Fibroblast of lung (primary cell): ENCODE measurements around the gene TBC1D19.

Experiments used
- EZH2 ChIP-seq: IDR thresholded peaks from 2 replicates; pipeline ENCODE4 v1.5.1; 2012; ENCODE audit warnings: low read length, control low read depth, mild to moderate bottlenecking; ENCODE audit errors: missing control alignments
- TF ChIP-seq, protein P1 (sequence below), 2 donors: IDR thresholded peaks in 1 of 2; conservative IDR thresholded peaks in 1 of 2; 1 replicate in 1 of 2; 2 replicates in 1 of 2; pipeline ENCODE4 v1.5.1; 2011 to 2012; ENCODE audit warnings: low read length in 2 of 2, control low read depth in 1 of 2, inconsistent platforms in 1 of 2, low read depth in 1 of 2, mild to moderate bottlenecking in 1 of 2

DNA sequence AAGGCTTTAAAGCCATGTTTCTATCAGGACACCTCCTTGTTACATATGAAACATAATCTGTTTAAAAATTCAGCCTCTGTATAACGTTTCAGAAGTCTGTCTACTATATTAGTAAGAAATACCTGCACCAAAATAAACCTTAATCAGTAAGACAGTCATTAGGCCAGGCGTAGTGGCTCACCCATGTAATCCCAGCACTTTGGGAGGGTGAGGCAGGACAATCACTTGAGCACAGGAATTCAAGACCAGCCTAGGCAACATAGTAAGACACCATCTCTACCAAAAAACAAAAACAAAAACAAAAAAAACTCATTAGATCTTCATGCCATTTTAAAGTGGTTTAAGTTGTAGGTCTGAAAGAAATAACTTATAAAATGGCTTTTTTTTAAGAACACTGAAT lies 169.3 kb downstream of the TBC1D19 start:
- TF ChIP-seq, protein P1, sequence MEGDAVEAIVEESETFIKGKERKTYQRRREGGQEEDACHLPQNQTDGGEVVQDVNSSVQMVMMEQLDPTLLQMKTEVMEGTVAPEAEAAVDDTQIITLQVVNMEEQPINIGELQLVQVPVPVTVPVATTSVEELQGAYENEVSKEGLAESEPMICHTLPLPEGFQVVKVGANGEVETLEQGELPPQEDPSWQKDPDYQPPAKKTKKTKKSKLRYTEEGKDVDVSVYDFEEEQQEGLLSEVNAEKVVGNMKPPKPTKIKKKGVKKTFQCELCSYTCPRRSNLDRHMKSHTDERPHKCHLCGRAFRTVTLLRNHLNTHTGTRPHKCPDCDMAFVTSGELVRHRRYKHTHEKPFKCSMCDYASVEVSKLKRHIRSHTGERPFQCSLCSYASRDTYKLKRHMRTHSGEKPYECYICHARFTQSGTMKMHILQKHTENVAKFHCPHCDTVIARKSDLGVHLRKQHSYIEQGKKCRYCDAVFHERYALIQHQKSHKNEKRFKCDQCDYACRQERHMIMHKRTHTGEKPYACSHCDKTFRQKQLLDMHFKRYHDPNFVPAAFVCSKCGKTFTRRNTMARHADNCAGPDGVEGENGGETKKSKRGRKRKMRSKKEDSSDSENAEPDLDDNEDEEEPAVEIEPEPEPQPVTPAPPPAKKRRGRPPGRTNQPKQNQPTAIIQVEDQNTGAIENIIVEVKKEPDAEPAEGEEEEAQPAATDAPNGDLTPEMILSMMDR (conservative IDR thresholded peaks at IDR 0.05 in 1 of 2, IDR thresholded peaks at IDR 0.05 in 1 of 2; ENCODE audit: low read depth in 1 of 2, low read length in 2 of 2), result no peak
- no peak for TF ChIP-seq EZH2
